ENCODE measurements around the gene NOTCH2.

Gene NOTCH2

DNA sequence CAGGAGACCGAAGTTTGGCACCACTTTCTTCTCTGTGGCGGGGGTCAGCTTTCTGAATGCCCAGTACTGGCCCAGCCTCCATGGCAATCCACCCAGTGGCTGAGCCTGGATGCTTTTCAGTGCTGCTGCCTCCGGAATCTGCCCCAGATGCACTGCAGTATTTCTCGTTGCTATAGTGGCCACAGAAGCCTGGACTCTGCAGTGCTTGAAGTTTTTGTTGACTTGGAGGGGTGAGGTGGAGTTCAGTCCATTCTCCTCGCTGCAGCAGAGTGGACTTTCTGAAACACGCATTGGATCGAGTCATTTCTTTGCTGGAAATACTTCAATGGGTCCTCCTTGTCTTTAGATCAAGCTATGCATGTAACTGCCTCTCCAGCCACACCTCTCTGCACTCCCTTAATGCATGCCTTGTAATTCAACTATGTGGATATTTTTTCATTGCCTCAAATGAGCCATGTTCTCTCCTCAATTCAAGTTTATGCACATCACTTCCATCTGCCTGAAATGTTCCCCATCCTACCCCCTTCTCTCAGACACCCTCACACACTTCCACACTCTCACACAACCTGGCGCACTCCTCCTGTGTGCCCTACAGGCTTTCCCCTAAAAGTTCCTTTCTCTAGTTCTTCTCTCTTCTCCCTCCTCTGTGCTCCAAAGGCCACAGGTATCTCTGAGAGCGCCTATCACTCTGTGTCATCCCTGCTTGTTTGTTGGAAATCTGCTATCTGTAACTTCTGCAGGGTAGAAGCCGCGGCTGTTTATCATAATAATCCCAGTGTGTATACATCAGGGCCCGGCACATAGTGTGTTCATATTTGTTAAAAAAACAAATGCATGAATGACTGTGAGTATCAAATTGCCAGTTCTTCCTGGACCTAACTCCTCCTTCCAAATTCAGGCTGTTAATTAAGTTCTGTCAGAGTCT, 189.7 kb downstream of the NOTCH2 start:
- H3K4me3 ChIP-seq (ENCODE audit: low read depth in 1 of 2, low read length in 1 of 2), result no peak overlapping the region
- no peaks in the 10 kb centered on the region for H3K36me3 ChIP-seq
- TF ChIP-seq, protein P1, sequence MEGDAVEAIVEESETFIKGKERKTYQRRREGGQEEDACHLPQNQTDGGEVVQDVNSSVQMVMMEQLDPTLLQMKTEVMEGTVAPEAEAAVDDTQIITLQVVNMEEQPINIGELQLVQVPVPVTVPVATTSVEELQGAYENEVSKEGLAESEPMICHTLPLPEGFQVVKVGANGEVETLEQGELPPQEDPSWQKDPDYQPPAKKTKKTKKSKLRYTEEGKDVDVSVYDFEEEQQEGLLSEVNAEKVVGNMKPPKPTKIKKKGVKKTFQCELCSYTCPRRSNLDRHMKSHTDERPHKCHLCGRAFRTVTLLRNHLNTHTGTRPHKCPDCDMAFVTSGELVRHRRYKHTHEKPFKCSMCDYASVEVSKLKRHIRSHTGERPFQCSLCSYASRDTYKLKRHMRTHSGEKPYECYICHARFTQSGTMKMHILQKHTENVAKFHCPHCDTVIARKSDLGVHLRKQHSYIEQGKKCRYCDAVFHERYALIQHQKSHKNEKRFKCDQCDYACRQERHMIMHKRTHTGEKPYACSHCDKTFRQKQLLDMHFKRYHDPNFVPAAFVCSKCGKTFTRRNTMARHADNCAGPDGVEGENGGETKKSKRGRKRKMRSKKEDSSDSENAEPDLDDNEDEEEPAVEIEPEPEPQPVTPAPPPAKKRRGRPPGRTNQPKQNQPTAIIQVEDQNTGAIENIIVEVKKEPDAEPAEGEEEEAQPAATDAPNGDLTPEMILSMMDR (IDR thresholded peaks at IDR 0.05), result no peak
- no peak overlapping the region for H3K27ac ChIP-seq
- no peaks in the 10 kb centered on the region for H3K27me3 ChIP-seq
- no peaks in the 10 kb centered on the region for H3K9me3 ChIP-seq
- H3K4me1 ChIP-seq (ENCODE audit: control insufficient read depth in 1 of 2, insufficient read depth in 1 of 2, low read depth in 1 of 2, low read length in 1 of 2), result no peaks in the 10 kb centered on the region

DNA sequence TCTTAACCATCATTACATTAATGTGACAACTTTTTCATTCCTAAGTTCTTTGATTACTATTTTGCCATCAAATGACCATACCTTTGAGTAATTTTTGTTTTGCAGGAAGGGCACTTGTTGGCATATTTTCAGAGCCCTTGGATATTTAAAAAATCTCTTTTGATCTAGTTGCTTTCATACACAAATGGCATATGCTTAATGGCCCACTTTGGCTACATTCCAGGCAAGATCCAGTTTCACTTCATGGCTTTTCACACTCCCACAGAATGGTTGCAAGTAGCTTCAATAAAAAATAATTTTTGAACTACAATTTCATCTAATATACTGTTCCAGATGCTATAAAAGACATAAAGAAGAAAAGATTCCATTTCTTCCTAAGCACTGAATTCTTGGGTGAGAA, 191.3 kb downstream of the NOTCH2 start:
- Histone ChIP-seq H3K27ac (no peak overlapping the region), H3K9me3 (no peaks in the 10 kb centered on the region), H3K36me3 (no peaks in the 10 kb centered on the region), H3K27me3 (no peaks in the 10 kb centered on the region), H3K4me1 (ENCODE audit: control insufficient read depth in 1 of 2, insufficient read depth in 1 of 2, low read depth in 1 of 2, low read length in 1 of 2) (no peaks in the 10 kb centered on the region), H3K4me3 (ENCODE audit: low read depth in 1 of 2, low read length in 1 of 2) (no peak overlapping the region)
- TF ChIP-seq, protein P1 (IDR thresholded peaks at IDR 0.05), result no peak

DNA sequence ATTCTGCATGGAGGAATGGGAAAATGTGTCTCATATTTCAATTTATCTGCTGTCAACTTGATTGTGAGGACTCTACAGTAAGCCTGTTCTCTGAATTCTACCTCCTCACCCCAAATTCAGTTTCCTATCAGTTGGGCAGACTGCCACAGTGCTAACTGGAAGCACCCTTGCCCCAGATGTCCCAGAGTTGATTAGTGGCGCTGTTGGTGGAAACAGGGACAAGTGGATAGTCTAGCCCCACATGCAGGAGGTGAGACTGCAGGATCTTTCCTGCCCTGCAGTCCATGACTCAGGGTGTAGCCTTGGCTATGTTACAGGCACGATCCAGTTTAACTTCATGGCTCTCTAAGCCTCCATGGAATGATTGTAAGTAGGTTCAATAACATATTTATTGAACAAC, 195.3 kb downstream of the NOTCH2 start:
- Histone ChIP-seq H3K27ac (no peak overlapping the region), H3K36me3 (no peaks in the 10 kb centered on the region), H3K9me3 (no peaks in the 10 kb centered on the region), H3K4me1 (ENCODE audit: control insufficient read depth in 1 of 2, insufficient read depth in 1 of 2, low read depth in 1 of 2, low read length in 1 of 2) (peaks cover 2 to 3% of the 10 kb centered on the region in 2 experiments), H3K27me3 (no peaks in the 10 kb centered on the region), H3K4me3 (ENCODE audit: low read depth in 1 of 2, low read length in 1 of 2) (no peak overlapping the region)
- TF ChIP-seq, protein P1 (IDR thresholded peaks at IDR 0.05), result no peak

DNA sequence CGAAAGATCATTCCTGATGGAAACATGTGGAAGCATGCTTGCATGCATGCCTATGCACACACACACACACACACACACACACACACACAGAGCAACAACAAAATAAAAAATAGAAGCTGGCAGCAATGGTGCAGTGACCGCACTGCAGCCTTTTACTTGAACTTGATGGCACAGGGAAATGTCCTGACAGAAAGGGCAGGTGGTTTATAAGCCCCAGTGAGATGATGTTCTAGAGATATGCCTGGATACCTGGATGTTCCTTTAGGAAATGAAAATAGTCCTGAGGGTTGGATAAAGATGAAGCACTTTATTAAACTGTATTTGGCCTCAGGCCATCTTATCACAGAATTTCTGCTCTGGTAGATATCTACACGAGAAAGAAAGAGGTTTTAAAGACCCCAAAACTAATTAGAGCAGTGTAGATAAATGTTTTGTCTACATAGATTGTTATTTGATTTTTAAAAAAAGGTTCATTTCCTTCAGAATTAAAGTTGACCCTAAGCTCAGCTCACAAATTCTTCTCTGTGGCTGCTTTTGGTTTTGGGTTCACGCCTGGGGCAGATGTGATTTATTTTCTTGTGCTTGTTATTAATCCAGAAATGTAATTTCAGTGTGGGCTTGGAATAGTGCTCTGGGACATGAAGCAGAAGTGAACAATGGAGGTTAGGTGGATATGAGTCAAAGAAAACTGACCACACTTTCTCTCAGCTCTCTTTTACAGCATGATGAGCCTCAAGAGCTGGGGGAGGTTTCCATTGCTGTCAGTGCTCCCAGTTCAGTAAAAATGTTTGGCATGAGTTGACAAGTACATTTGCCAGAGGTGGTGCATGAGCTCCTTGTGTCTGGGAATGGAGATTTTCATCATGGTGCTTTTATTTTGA, 196.1 kb downstream of the NOTCH2 start:
- Histone ChIP-seq H3K27me3 (no peaks in the 10 kb centered on the region), H3K36me3 (no peaks in the 10 kb centered on the region), H3K4me3 (ENCODE audit: low read depth in 1 of 2, low read length in 1 of 2) (no peak overlapping the region), H3K9me3 (no peaks in the 10 kb centered on the region), H3K27ac (no peak overlapping the region), H3K4me1 (ENCODE audit: control insufficient read depth in 1 of 2, insufficient read depth in 1 of 2, low read depth in 1 of 2, low read length in 1 of 2) (peaks cover 2 to 3% of the 10 kb centered on the region in 2 experiments)
- TF ChIP-seq, protein P1 (IDR thresholded peaks at IDR 0.05), result no peak

DNA sequence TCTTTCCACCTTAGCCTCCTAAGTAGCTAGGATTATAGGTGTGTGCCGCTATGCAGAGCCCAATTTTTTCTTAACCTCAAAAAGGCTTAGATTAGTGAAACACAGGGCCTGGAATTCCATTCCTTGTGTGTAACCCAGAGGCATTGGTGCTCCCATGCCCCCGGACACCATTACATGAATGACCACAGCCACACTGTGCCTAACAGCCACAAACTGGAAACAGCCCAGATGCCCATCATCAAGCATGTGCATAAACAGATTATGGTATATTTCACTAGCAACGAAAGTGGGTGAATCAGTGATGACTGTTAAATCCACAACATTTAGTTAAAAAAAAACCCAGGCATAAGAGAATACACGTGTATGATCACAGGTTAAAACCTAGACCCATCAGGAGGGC, 197.6 kb downstream of the NOTCH2 start:
- H3K4me1 ChIP-seq (ENCODE audit: control insufficient read depth in 1 of 2, insufficient read depth in 1 of 2, low read depth in 1 of 2, low read length in 1 of 2), result peaks cover 2 to 3% of the 10 kb centered on the region in 2 experiments
- no peaks in the 10 kb centered on the region for H3K9me3 ChIP-seq
- H3K27ac ChIP-seq, result no peak overlapping the region
- no peaks in the 10 kb centered on the region for H3K36me3 ChIP-seq
- TF ChIP-seq, protein P1 (IDR thresholded peaks at IDR 0.05), result no peak
- no peak overlapping the region for H3K4me3 ChIP-seq (ENCODE audit: low read depth in 1 of 2, low read length in 1 of 2)
- H3K27me3 ChIP-seq, result no peaks in the 10 kb centered on the region

Data from neutrophil (primary cell).